Panc1 (cell line): Measurements from ENCODE around the gene RCSD1. TPM values are rescaled to one million over a fixed set of nuclear protein-coding genes. Genes with fewer than 3 reads are reported as not detected.

Experiments used
- ATAC-seq: fragments of 200-7000 bp; cut with Tn5 transposase; 2 replicates; pipeline ENCODE4 v1.9.1; 2020; ENCODE audit warnings: mild to moderate bottlenecking, moderate library complexity
- Bru-seq: library from RNA; stranded (reverse); fragments of 400-500 nt; gene quantifications from one replicate; lab custom pipeline; 2021; lab: Mats Ljungman, UMichigan
- BruChase-seq, 2 experiments: library from RNA; stranded (reverse); fragments of 400-500 nt; gene quantifications; one replicate each; lab custom pipeline; 2021; lab: Mats Ljungman, UMichigan
- BruUV-seq: library from RNA; stranded (reverse); fragments of 400-500 nt; replicated peaks from 2 replicates; lab custom pipeline; 2021; lab: Mats Ljungman, UMichigan
- CTCF ChIA-PET: fragments of 300-600 bp; sonication (Branson Sonifier 250); formaldehyde crosslinking; loops from one replicate; lab custom pipeline; 2022; ENCODE audit warnings: antibody characterized with exemption; lab: Charles Lee
- POLR2A ChIA-PET: fragments of 300-600 bp; sonication (Branson Sonifier 250); formaldehyde crosslinking; loops from one replicate; lab custom pipeline; 2022; ENCODE audit warnings: antibody characterized with exemption; lab: Charles Lee
- DNase-seq: peaks from one replicate; pipeline ENCODE4 v3.0.0-alpha.2; 2010; ENCODE audit warnings: low read depth, low spot score
- H3K27ac ChIP-seq: 2 replicates; pipeline ENCODE4 v1.5.1; 2011; ENCODE audit warnings: mild to moderate bottlenecking, low read length, inconsistent platforms
- H3K27me3 ChIP-seq: fragments of 200-500 bp; sonication (Bioruptor generic); 2 replicates; pipeline ENCODE4 v1.6.0; 2014; ENCODE audit warnings: low read length, inconsistent platforms; ENCODE audit not compliant: control insufficient read depth, insufficient read depth
- H3K36me3 ChIP-seq: fragments of 200-500 bp; sonication (Bioruptor generic); 2 replicates; pipeline ENCODE4 v1.5.1; 2014; ENCODE audit warnings: inconsistent platforms, mild to moderate bottlenecking, low read length, moderate library complexity; ENCODE audit not compliant: control insufficient read depth, insufficient read depth
- H3K4me1 ChIP-seq: 2 replicates; pipeline ENCODE4 v1.5.1; 2011; ENCODE audit warnings: inconsistent platforms, mild to moderate bottlenecking, low read length, moderate library complexity; ENCODE audit not compliant: control insufficient read depth, insufficient read depth
- H3K4me3 ChIP-seq, 2 experiments: 2 replicates each; pipeline ENCODE4 v1.5.1; 2011 to 2012; ENCODE audit warnings: low read depth in 2 of 2, low read length in 2 of 2, mild to moderate bottlenecking in 2 of 2, inconsistent platforms in 1 of 2, moderate library complexity in 1 of 2
- H3K9me3 ChIP-seq: fragments of 200-500 bp; sonication (Bioruptor generic); 2 replicates; pipeline ENCODE4 v1.5.1; 2014; ENCODE audit warnings: low read depth, mild to moderate bottlenecking, inconsistent platforms, low read length, moderate library complexity; ENCODE audit not compliant: control insufficient read depth, insufficient read depth
- CTCF ChIP-seq: fragments of 450-650 bp; IDR thresholded peaks from 2 replicates; pipeline ENCODE4 v1.5.1; 2017; ENCODE audit warnings: mild to moderate bottlenecking
- POLR2AphosphoS5 ChIP-seq: IDR thresholded peaks from 2 replicates; pipeline ENCODE4 v1.6.1; 2012; ENCODE audit warnings: mild to moderate bottlenecking, low read depth, low read length, moderate library complexity
- REST ChIP-seq, 2 experiments: IDR thresholded peaks; 2 replicates each; pipeline ENCODE4 v1.6.1; 2011 to 2012; ENCODE audit warnings: low read depth in 2 of 2, control low read depth in 1 of 2, low read length in 1 of 2, mild to moderate bottlenecking in 1 of 2, moderate library complexity in 1 of 2; ENCODE audit not compliant: insufficient read depth in 1 of 2
- SIN3A ChIP-seq: IDR thresholded peaks from 2 replicates; pipeline ENCODE4 v1.6.1; 2012; ENCODE audit warnings: low read depth, mild to moderate bottlenecking, low read length, moderate library complexity, borderline replicate concordance; ENCODE audit not compliant: insufficient read depth
- TCF7L2 ChIP-seq: IDR thresholded peaks from 2 replicates; pipeline ENCODE4 v1.6.1; 2011; ENCODE audit warnings: mild to moderate bottlenecking, low read depth, low read length, inconsistent platforms
- in situ Hi-C: cut with HindIII; loops from 2 replicates; pipeline ENCODE4 v1.10.0; 2016; ENCODE audit warnings: low sequenced_read_pairs, low pct_unique_long_range_greater_than_20kb
- intact Hi-C: fragments of 100-400 bp; cut with micrococcal nuclease; formaldehyde crosslinking; loops from one replicate; pipeline ENCODE4 v1.10.0; 2022; ENCODE audit not compliant: unreplicated experiment
- long read RNA-seq: library from polyadenylated mRNA; unstranded; transcript quantifications from one replicate; pipeline ENCODE4 v2.0.0, GENCODE V29; 2021; ENCODE audit not compliant: unreplicated experiment
- polyA plus RNA-seq: library from polyadenylated mRNA; unstranded; fragments of >200 nt; gene quantifications from one replicate; pipeline ENCODE4 v1.2.1, GENCODE V29; 2012; ENCODE audit warnings: missing spikeins; ENCODE audit not compliant: insufficient read length
- total RNA-seq: library from RNA; stranded (reverse); gene quantifications from one replicate; pipeline ENCODE4 v1.2.1, GENCODE V29; 2021; ENCODE audit not compliant: unreplicated experiment

Gene RCSD1
- total RNA-seq, result 1.4 TPM
- 1.3 TPM for polyA plus RNA-seq
- percentile 29 among the genes with signal in this experiment for Bru-seq, nascent RNA
- percentile 27 among the genes with signal in this experiment for BruChase-seq, experiment 1, labeled RNA remaining after a 2-hour chase
- percentile 26 among the genes with signal in this experiment for BruChase-seq, experiment 2, labeled RNA remaining after a 6-hour chase
- long read RNA-seq, partial matches to known transcripts, result 2 of 3 reads
- long read RNA-seq, other reads (novel, unspliced or antisense), result 1 of 3 reads

GRCh38 chr1:167629681-167630567 lies at the start of gene RCSD1:
RCSD1 (plus strand) TSS chr1:167630232; CDS start chr1:167630424, 192 bp downstream.
- no peak for DNase-seq
- peak; percentile 49 for ATAC-seq
- POLR2A ChIA-PET, result interaction anchor here (0.7 kb wide), 1 partner anchor 1457 kb away, joined by 8 read pairs; no protein-coding TSS in a partner anchor
- no TSS peak for BruUV-seq
- H3K9me3 ChIP-seq, result no peaks in the 10 kb centered on the region
- H3K4me1 ChIP-seq, result peaks cover 29% of the 10 kb centered on the region
- TF ChIP-seq SIN3A (no peak), REST (IDR thresholded peaks at IDR 0.05; ENCODE audit: insufficient read depth in 1 of 2, low read depth in 2 of 2, low read length in 1 of 2) (no peak), CTCF (no peak), TCF7L2 (no peak), POLR2AphosphoS5 (no peak)
- in situ Hi-C loops (no loop called here), intact Hi-C loops (no loop called here)
- peak within 1 kb of the TSS; percentile 79 for H3K27ac ChIP-seq
- no peaks in the 10 kb centered on the region for H3K27me3 ChIP-seq
- CTCF ChIA-PET, result no interaction called here
- H3K4me3 ChIP-seq, result peak within 1 kb of the TSS; percentile 42 to 58
- H3K36me3 ChIP-seq, result no peaks in the 10 kb centered on the region

- Histone ChIP-seq H3K4me3 (no peak overlapping the region), H3K9me3 (no peaks in the 10 kb centered on the region), H3K4me1 (no peaks in the 10 kb centered on the region), H3K27me3 (peaks cover 3% of the 10 kb centered on the region; the same call in 1 of the 2 replicates), H3K27ac (no peak overlapping the region), H3K36me3 (no peaks in the 10 kb centered on the region)
- in situ Hi-C loops (no loop called here), intact Hi-C loops (no loop called here)
- BruUV-seq, result no TSS peak
- POLR2A ChIA-PET, result no interaction called here
- DNase-seq (no peak), ATAC-seq (no peak)
- no peak for TF ChIP-seq CTCF
- TF ChIP-seq SIN3A, result no peak
- TF ChIP-seq REST (IDR thresholded peaks at IDR 0.05; ENCODE audit: insufficient read depth in 1 of 2, low read depth in 2 of 2, low read length in 1 of 2), result no peak
- TF ChIP-seq POLR2AphosphoS5, result no peak
- no peak for TF ChIP-seq TCF7L2
- CTCF ChIA-PET, result no interaction called here
Measured at GRCh38 chr1:167582064-167582463, 48.0 kb upstream of the RCSD1 start.
